Measurements from ENCODE around the gene PDE1A. TPM values are rescaled to one million over a fixed set of nuclear protein-coding genes. Genes with fewer than 3 reads are reported as not detected.

PDE1A gene
- total RNA-seq, 1 experiment from 2014 or later = 3.1 TPM

DNA sequence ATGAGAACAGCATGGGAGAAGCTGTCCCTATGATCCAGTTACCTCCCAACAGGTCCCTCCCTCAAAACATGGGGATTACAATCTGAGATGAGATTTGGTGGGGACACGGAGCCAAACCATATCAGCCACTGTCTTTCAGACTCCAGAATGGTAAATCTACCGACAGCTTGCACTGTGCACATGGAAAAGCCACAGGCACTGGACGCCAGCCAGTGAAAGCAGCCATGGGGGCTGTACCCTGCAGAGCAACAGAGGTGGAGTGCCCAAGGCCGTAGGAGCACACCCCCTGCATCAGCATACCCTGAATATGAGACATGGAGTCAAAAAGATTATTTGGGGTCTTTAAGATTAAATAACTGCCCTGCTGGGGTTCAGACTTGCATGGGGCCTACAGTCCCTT, 218.4 kb downstream of the PDE1A start:
- H3K27me3 ChIP-seq (replicated peaks; ENCODE audit: insufficient read depth, low read depth, low read length, poor library complexity) = no peaks in the 10 kb centered on the region

DNA sequence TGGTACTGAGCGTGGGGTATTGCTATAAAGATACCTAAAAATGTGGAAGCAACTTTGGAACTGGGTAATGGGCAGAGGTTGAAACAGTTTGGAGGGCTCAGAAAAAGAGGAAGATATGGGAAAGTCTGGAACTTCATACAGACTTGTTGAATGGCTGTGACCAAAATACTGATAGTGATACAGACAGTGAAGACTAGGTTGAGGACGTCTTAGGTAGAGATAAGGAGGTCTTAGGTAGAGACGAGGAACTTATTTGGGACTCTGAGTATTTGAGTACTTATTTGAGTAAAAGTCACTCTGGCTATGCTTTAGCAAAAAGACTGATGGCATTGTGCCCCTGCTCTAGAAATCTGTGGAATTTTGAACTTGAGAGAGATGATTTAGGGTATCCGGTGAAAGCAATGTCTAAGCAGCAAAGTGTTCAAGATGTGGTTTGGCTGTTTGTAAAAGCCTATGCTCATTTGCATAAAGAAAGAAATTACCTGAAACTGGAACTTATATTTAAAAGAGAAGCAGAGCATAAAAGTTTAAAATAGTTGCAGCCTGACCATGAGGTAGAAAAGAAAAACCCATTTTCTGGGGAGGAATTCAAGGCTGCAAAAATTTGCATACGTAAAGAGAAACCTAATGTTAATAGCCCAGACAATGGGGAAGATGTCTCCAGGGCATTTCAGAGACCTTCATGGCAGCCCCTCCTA, 219.6 kb downstream of the PDE1A start:
- intact Hi-C loops (cut with micrococcal nuclease; ENCODE audit: unreplicated experiment) = no loop called here
- Histone ChIP-seq H3K9me3 (ENCODE audit: low read depth, low read length, poor library complexity, severe bottlenecking) (no peaks in the 10 kb centered on the region), H3K4me1 (ENCODE audit: insufficient read depth, low read length, poor library complexity, severe bottlenecking) (no peaks in the 10 kb centered on the region), H3K27ac (ENCODE audit: low read depth, low read length, poor library complexity, severe bottlenecking) (no peak overlapping the region), H3K27me3 (replicated peaks; ENCODE audit: insufficient read depth, low read depth, low read length, poor library complexity) (no peaks in the 10 kb centered on the region), H3K4me3 (ENCODE audit: low read depth, low read length, poor library complexity, severe bottlenecking) (no peak overlapping the region), H3K36me3 (ENCODE audit: insufficient read depth, low read length, poor library complexity, severe bottlenecking) (no peaks in the 10 kb centered on the region)
- TF ChIP-seq CTCF (conservative IDR thresholded peaks at IDR 0.05; ENCODE audit: low read depth, low read length) (no peak), EZH2 (IDR thresholded peaks at IDR 0.05; ENCODE audit: borderline replicate concordance, low read depth, low read length, poor library complexity, severe bottlenecking) (no peak)
- ChIA-PET CTCF (no interaction called here), POLR2A (ENCODE audit: low non-redundant PET) (no interaction called here)
- BruUV-seq (replicated peaks) = no TSS peak
- DNase-seq (ENCODE audit: low spot score) = no peak

More for the DNA sequence above, 218.4 kb downstream of the PDE1A start:
- CTCF ChIA-PET = no interaction called here
- Histone ChIP-seq H3K4me3 (ENCODE audit: low read depth, low read length, poor library complexity, severe bottlenecking) (no peak overlapping the region), H3K9me3 (ENCODE audit: low read depth, low read length, poor library complexity, severe bottlenecking) (no peaks in the 10 kb centered on the region), H3K27ac (ENCODE audit: low read depth, low read length, poor library complexity, severe bottlenecking) (no peak overlapping the region), H3K36me3 (ENCODE audit: insufficient read depth, low read length, poor library complexity, severe bottlenecking) (no peaks in the 10 kb centered on the region), H3K4me1 (ENCODE audit: insufficient read depth, low read length, poor library complexity, severe bottlenecking) (no peaks in the 10 kb centered on the region)
- TF ChIP-seq CTCF (conservative IDR thresholded peaks at IDR 0.05; ENCODE audit: low read depth, low read length) = no peak
- no peak for TF ChIP-seq EZH2 (IDR thresholded peaks at IDR 0.05; ENCODE audit: borderline replicate concordance, low read depth, low read length, poor library complexity, severe bottlenecking)
- no peak for DNase-seq (ENCODE audit: low spot score)
- no TSS peak for BruUV-seq (replicated peaks)
- POLR2A ChIA-PET (ENCODE audit: low non-redundant PET) = no interaction called here
- intact Hi-C loops (cut with micrococcal nuclease; ENCODE audit: unreplicated experiment) = no loop called here

- H3K9me3 ChIP-seq (ENCODE audit: low read depth, low read length, poor library complexity, severe bottlenecking) = no peaks in the 10 kb centered on the region
- TF ChIP-seq EZH2 (IDR thresholded peaks at IDR 0.05; ENCODE audit: borderline replicate concordance, low read depth, low read length, poor library complexity, severe bottlenecking) (no peak), CTCF (conservative IDR thresholded peaks at IDR 0.05; ENCODE audit: low read depth, low read length) (no peak)
- H3K27ac ChIP-seq (ENCODE audit: low read depth, low read length, poor library complexity, severe bottlenecking) = no peak overlapping the region
- H3K27me3 ChIP-seq (replicated peaks; ENCODE audit: insufficient read depth, low read depth, low read length, poor library complexity) = no peaks in the 10 kb centered on the region
- BruUV-seq (replicated peaks) = no TSS peak
- ChIA-PET CTCF (no interaction called here), POLR2A (ENCODE audit: low non-redundant PET) (no interaction called here)
- no peaks in the 10 kb centered on the region for H3K36me3 ChIP-seq (ENCODE audit: insufficient read depth, low read length, poor library complexity, severe bottlenecking)
- H3K4me1 ChIP-seq (ENCODE audit: insufficient read depth, low read length, poor library complexity, severe bottlenecking) = no peaks in the 10 kb centered on the region
- DNase-seq (ENCODE audit: low spot score) = no peak
- H3K4me3 ChIP-seq (ENCODE audit: low read depth, low read length, poor library complexity, severe bottlenecking) = no peak overlapping the region
- intact Hi-C loops (cut with micrococcal nuclease; ENCODE audit: unreplicated experiment) = loop anchor here (10.0 kb wide), 1 partner anchor 177 kb away; no protein-coding TSS in a partner anchor
These were observed 229.3 kb downstream of the PDE1A start for GRCh38 chr2:182197529-182197928.
